ENCODE data around the gene NELL1. TPM values are rescaled to one million over a fixed set of nuclear protein-coding genes. Genes with fewer than 3 reads are reported as not detected.

Gene NELL1
- total RNA-seq, 6 experiments from 2014 or later: not detected

DNA sequence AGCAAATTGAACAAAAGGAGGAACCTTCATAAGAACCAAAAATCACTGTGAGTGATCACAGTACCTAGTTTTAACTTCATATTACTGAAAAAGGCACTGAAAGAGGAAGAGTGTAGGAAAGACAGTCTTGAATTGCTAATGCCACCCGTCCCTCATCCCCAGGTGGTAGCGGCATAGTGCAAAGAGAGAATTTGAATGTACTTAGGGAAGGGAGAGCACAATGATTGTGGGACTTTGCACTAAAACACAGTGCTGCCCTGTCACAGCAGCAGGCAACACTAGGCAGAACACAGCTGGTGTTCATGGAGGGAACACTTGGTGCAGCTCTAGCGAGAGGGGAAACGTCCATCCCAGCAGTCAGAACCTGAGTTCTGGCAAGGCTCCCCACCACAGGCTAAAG is 807.2 kb downstream of the NELL1 start:
- H3K4me3 Mint-ChIP-seq: no peak overlapping the region
- H3K4me1 Mint-ChIP-seq (ENCODE audit: low read depth): no peaks in the 10 kb centered on the region
- no peak overlapping the region for H3K27ac Mint-ChIP-seq
- no peak for DNase-seq
- H3K9me3 Mint-ChIP-seq: peaks cover 53% of the 10 kb centered on the region
- no peak for TF ChIP-seq CTCF (IDR thresholded peaks at IDR 0.05)
- H3K36me3 Mint-ChIP-seq (ENCODE audit: low read depth): no peaks in the 10 kb centered on the region
- no peaks in the 10 kb centered on the region for H3K27me3 Mint-ChIP-seq (ENCODE audit: insufficient read depth)

DNA sequence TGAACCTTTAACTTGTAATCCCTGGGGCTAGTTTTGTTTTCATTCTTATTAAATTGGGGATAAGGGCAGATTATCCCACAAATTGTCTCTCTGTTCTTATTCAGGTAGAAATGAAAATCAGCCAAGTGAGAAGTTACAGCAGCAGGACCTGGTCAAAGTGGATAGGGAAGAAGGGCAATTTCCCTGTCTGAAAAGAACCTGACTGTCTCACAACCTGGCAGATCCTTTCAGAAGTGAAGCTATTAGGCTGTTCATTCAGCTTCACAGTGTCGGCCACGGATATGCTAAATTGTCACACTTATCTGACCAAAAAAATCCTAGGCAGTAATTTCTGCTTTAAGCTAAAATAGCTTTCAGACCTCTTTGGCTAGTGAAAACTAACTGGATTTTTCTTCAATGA is 810.9 kb downstream of the NELL1 start:
- Mint-ChIP-seq H3K27ac (no peak overlapping the region), H3K36me3 (ENCODE audit: low read depth) (no peaks in the 10 kb centered on the region), H3K27me3 (ENCODE audit: insufficient read depth) (no peaks in the 10 kb centered on the region), H3K4me1 (ENCODE audit: low read depth) (no peaks in the 10 kb centered on the region), H3K9me3 (peaks cover 52% of the 10 kb centered on the region), H3K4me3 (no peak overlapping the region)
- DNase-seq: no peak
- no peak for TF ChIP-seq CTCF (IDR thresholded peaks at IDR 0.05)

- no peaks in the 10 kb centered on the region for H3K27me3 Mint-ChIP-seq (ENCODE audit: insufficient read depth)
- H3K9me3 Mint-ChIP-seq: peaks cover 59% of the 10 kb centered on the region
- no peak overlapping the region for H3K4me3 Mint-ChIP-seq
- H3K36me3 Mint-ChIP-seq (ENCODE audit: low read depth): no peaks in the 10 kb centered on the region; the same call in 1 of the 2 replicates
- DNase-seq: no peak
- H3K4me1 Mint-ChIP-seq (ENCODE audit: low read depth): no peaks in the 10 kb centered on the region
- no peak for TF ChIP-seq CTCF (IDR thresholded peaks at IDR 0.05)
- no peak overlapping the region for H3K27ac Mint-ChIP-seq
Observed at GRCh38 chr11:21481255-21481654, 811.9 kb downstream of the NELL1 start.

GRCh38 chr11:21484039-21484438 is 814.7 kb downstream of the NELL1 start:
- no peaks in the 10 kb centered on the region for H3K27me3 Mint-ChIP-seq (ENCODE audit: insufficient read depth)

DNA sequence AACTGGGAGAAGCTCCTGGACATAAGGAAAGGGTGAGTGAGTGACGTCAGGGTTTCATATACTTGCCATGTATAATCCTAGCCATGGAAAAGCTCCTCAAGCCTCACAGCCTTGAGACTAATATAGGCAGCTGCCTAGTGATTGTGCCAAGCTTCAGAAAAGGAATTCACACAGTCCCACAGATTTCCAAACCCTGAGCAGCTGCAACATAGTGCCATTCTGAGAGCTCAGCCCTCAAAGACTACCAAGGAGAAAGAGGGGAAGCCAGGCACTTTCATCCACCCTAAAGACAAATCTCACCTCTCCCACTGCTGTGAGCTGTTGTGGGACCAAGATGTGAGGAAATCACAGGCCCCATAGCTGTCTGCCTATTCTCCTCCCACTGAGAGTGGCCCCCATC is 815.6 kb downstream of the NELL1 start:
- H3K27me3 Mint-ChIP-seq (ENCODE audit: insufficient read depth): no peaks in the 10 kb centered on the region
- H3K4me1 Mint-ChIP-seq (ENCODE audit: low read depth): no peaks in the 10 kb centered on the region
- no peak for DNase-seq
- TF ChIP-seq CTCF (IDR thresholded peaks at IDR 0.05): no peak
- peaks cover 55% of the 10 kb centered on the region for H3K9me3 Mint-ChIP-seq
- no peak overlapping the region for H3K27ac Mint-ChIP-seq
- no peaks in the 10 kb centered on the region; the same call in 1 of the 2 replicates for H3K36me3 Mint-ChIP-seq (ENCODE audit: low read depth)
- no peak overlapping the region for H3K4me3 Mint-ChIP-seq

More at GRCh38 chr11:21484039-21484438, 814.7 kb downstream of the NELL1 start:
- peaks cover 54% of the 10 kb centered on the region for H3K9me3 Mint-ChIP-seq
- H3K4me1 Mint-ChIP-seq (ENCODE audit: low read depth): no peaks in the 10 kb centered on the region
- H3K36me3 Mint-ChIP-seq (ENCODE audit: low read depth): no peaks in the 10 kb centered on the region; the same call in 1 of the 2 replicates
- no peak overlapping the region for H3K27ac Mint-ChIP-seq
- H3K4me3 Mint-ChIP-seq: no peak overlapping the region
- TF ChIP-seq CTCF (IDR thresholded peaks at IDR 0.05): no peak
- no peak for DNase-seq

- Mint-ChIP-seq H3K4me3 (no peak overlapping the region), H3K36me3 (ENCODE audit: low read depth) (no peaks in the 10 kb centered on the region; the same call in 1 of the 2 replicates), H3K4me1 (ENCODE audit: low read depth) (no peaks in the 10 kb centered on the region), H3K9me3 (peaks cover 57% of the 10 kb centered on the region), H3K27ac (no peak overlapping the region), H3K27me3 (ENCODE audit: insufficient read depth) (no peaks in the 10 kb centered on the region)
- TF ChIP-seq CTCF (IDR thresholded peaks at IDR 0.05): no peak
- DNase-seq: no peak
Observed at GRCh38 chr11:21485426-21485825, 816.0 kb downstream of the NELL1 start.
